ENCODE data around the gene CLDN18.

The CLDN18 gene

DNA sequence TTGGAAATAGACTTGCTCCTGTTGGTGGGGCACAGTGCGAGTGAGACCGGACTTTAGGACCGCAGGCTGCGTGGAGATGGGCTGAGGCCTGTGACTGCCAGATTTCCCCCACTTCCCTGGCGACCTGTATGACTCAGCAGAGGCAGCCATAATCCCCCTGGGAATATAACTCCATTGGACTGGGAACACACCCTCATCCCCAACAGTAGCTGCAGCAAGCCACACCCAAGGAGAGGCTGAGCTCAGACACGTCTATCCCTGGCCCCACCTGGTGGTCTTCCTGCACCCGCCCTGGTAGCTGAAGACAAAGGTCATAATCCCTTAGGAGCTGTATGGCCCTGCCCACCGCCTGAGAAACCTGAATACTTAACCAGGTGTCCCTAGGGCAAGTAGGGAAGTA is 62.8 kb downstream of the CLDN18 start:
- H3K9me3 ChIP-seq (ENCODE audit: low read depth, low read length), result no peaks in the 10 kb centered on the region
- no peak overlapping the region for H3K27ac ChIP-seq
- H3K4me3 ChIP-seq, result no peak overlapping the region
- no peak for DNase-seq (ENCODE audit: low read depth, low spot score)
- TF ChIP-seq EZH2 (IDR thresholded peaks at IDR 0.05) (no peak), FOXP2 (optimal IDR thresholded peaks at IDR 0.05; ENCODE audit: control extremely low read depth, extremely low read length, insufficient read depth) (no peak), POLR2AphosphoS5 (IDR thresholded peaks at IDR 0.05; ENCODE audit: borderline replicate concordance, low read depth, low read length) (no peak)
- peaks cover 3% of the 10 kb centered on the region; the same call in 1 of the 2 replicates for H3K36me3 ChIP-seq (ENCODE audit: insufficient read depth, low read length)
- no peak overlapping the region for H3K9ac ChIP-seq (ENCODE audit: insufficient read length)

DNA sequence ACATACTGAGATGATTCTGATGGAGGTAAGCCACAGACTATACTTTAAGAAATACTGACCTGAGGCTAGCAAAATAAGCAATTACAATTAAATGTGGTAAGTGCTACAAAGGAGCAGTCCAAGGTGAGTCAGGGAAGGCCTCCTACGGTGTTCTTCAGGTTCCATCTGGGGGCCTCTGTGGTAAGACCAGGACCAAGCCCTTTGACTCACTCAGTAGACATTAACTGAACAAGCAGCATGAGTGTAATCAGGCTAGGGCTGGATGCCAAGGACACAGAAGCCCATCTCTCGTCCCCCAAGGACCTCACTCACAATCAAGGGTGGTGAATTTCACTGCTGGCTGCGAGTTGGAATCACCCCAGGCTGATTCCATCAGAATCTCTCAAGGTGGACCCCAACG is 68.1 kb downstream of the CLDN18 start:
- Histone ChIP-seq H3K4me3 (no peak overlapping the region), H3K36me3 (ENCODE audit: insufficient read depth, low read length) (no peaks in the 10 kb centered on the region), H3K9me3 (ENCODE audit: low read depth, low read length) (no peaks in the 10 kb centered on the region), H3K27ac (no peak overlapping the region), H3K9ac (ENCODE audit: insufficient read length) (no peak overlapping the region)
- no peak for DNase-seq (ENCODE audit: low read depth, low spot score)
- TF ChIP-seq POLR2AphosphoS5 (IDR thresholded peaks at IDR 0.05; ENCODE audit: borderline replicate concordance, low read depth, low read length), result no peak
- no peak for TF ChIP-seq EZH2 (IDR thresholded peaks at IDR 0.05)
- TF ChIP-seq FOXP2 (optimal IDR thresholded peaks at IDR 0.05; ENCODE audit: control extremely low read depth, extremely low read length, insufficient read depth), result no peak

DNA sequence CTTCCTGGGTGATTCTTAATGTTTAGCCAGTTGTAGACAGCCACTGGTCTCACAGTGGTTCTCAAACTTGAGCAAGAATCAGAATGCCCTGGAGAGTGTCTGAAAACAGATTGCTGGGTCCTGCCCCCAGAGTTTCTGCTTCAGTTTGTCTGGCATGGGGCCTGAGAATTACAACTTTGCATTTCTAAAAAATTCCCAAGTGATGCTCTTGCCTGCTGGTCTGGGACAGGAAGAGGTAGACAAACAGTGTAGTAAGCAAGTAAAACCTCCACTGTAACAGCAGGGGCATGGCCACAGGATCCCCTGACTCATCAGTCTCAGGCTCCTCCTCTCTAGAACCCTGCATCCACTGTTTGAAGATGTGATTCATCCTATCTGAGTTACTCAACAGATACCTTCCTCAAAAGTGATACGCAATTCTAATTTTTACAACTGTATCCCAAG is 69.0 kb downstream of the CLDN18 start:
- TF ChIP-seq FOXP2 (optimal IDR thresholded peaks at IDR 0.05; ENCODE audit: control extremely low read depth, extremely low read length, insufficient read depth) (no peak), EZH2 (IDR thresholded peaks at IDR 0.05) (no peak), POLR2AphosphoS5 (IDR thresholded peaks at IDR 0.05; ENCODE audit: borderline replicate concordance, low read depth, low read length) (no peak)
- Histone ChIP-seq H3K27ac (no peak overlapping the region), H3K9me3 (ENCODE audit: low read depth, low read length) (no peaks in the 10 kb centered on the region), H3K4me3 (no peak overlapping the region), H3K36me3 (ENCODE audit: insufficient read depth, low read length) (no peaks in the 10 kb centered on the region; the same call in 1 of the 2 replicates), H3K9ac (ENCODE audit: insufficient read length) (no peak overlapping the region)
- no peak for DNase-seq (ENCODE audit: low read depth, low spot score)

DNA sequence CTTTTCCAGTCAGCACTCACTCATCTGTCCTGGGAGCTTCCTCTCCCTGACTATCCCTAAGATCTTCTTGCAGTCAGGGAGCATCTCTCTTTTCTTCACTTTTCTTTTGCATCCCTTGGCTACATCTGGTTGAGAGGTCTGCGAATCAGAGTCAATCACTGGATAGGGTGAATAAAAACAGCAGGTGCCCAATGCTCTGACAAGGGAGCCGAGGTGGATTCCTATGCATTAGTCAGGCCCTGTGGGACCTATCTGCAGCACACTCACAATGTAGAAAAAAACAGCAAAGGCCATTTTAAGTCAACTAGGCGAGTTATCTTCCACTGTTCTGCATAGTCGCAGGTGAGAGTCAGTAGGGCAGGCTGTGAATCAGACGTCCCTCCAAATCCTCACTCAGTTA is 69.9 kb downstream of the CLDN18 start:
- no peak overlapping the region for H3K27ac ChIP-seq
- peaks cover 6% of the 10 kb centered on the region; the same call in 1 of the 2 replicates for H3K36me3 ChIP-seq (ENCODE audit: insufficient read depth, low read length)
- H3K9me3 ChIP-seq (ENCODE audit: low read depth, low read length), result no peaks in the 10 kb centered on the region
- no peak overlapping the region for H3K4me3 ChIP-seq
- no peak overlapping the region for H3K9ac ChIP-seq (ENCODE audit: insufficient read length)
- no peak for DNase-seq (ENCODE audit: low read depth, low spot score)
- TF ChIP-seq FOXP2 (optimal IDR thresholded peaks at IDR 0.05; ENCODE audit: control extremely low read depth, extremely low read length, insufficient read depth), result no peak
- TF ChIP-seq EZH2 (IDR thresholded peaks at IDR 0.05), result no peak
- no peak for TF ChIP-seq POLR2AphosphoS5 (IDR thresholded peaks at IDR 0.05; ENCODE audit: borderline replicate concordance, low read depth, low read length)

DNA sequence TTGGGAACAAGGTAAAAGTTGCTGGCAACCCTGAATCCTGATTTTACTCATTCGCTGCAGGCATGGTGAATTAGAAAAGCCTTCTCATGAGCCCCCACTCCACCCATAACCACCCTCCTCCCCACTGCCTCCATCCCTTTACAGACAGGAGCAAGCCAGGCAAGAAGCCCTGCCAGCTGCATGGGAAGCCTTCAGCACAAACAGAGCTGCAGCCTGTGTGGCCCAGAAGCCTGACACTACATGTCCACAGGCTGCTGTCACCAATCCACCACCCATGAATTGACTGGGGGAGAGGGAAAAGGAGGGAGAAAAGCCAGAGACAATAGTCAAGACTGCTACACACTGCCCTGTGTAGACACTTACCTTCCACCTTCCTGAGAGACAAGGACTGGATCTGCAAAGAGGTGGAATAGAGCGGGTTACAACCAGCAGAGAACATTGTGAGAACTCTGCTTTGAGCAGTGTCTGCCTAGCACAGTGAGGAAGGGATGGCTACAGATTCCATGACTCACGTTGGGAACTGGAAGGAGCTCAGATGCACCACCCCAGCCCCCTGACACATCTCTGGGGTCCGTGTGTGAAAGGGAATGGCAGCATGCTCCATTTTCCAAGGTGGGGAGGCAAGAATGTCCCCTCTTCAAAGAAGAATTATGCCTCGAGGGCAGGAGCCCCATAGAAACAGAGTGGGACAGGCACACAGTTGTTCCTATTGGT is 71.6 kb downstream of the CLDN18 start:
- peaks cover 9% of the 10 kb centered on the region; the same call in 1 of the 2 replicates for H3K36me3 ChIP-seq (ENCODE audit: insufficient read depth, low read length)
- H3K27ac ChIP-seq, result no peak overlapping the region
- no peak for DNase-seq (ENCODE audit: low read depth, low spot score)
- no peak overlapping the region for H3K9ac ChIP-seq (ENCODE audit: insufficient read length)
- TF ChIP-seq EZH2 (IDR thresholded peaks at IDR 0.05) (no peak), POLR2AphosphoS5 (IDR thresholded peaks at IDR 0.05; ENCODE audit: borderline replicate concordance, low read depth, low read length) (no peak), FOXP2 (optimal IDR thresholded peaks at IDR 0.05; ENCODE audit: control extremely low read depth, extremely low read length, insufficient read depth) (no peak)
- H3K4me3 ChIP-seq, result no peak overlapping the region
- H3K9me3 ChIP-seq (ENCODE audit: low read depth, low read length), result no peaks in the 10 kb centered on the region

DNA sequence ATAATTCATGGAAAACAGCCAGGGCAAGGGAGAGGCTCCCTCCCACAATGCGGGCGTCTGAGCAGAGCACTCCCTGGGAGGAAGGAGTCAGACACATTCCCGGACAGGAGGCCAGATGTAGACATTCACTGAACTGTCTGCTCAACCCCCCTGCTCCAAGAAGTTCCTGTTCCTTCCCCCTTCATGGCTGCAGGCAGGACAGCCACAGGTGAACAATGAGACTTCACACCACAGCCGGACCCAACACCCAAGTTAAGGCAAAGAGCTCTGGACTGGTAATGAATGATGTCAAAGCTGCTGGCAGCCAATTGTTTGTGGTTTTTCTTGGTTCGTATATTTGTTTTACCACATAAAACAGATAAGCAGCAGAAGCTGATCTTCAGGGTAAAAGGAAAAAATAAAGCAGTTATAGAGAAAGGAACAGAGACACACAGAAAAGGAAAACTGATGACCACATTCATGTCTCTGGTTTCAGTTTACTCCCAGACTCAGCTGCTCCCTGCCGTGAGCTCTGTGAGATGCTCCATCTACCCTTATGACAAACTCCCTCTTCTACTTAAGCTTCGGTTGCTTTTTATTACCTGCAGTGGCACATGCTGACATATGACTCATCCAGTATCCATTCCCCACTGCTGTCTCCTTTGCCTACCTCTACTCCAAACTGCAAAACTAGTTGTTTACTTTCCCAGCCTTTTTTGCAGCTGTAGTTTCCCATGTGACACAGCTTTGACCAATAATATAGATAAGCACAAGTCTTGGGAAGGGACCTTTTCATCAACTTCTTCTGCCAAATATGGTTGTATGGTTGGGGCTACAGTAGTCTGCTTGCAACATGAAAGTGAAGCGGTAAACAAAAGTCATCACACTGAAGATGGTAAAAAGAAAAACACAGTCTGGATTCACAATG is 72.4 kb downstream of the CLDN18 start:
- no peak overlapping the region for H3K27ac ChIP-seq
- H3K9me3 ChIP-seq (ENCODE audit: low read depth, low read length), result no peaks in the 10 kb centered on the region
- H3K9ac ChIP-seq (ENCODE audit: insufficient read length), result no peak overlapping the region
- no peak for DNase-seq (ENCODE audit: low read depth, low spot score)
- no peak overlapping the region for H3K4me3 ChIP-seq
- no peak for TF ChIP-seq EZH2 (IDR thresholded peaks at IDR 0.05)
- no peak for TF ChIP-seq FOXP2 (optimal IDR thresholded peaks at IDR 0.05; ENCODE audit: control extremely low read depth, extremely low read length, insufficient read depth)
- no peak for TF ChIP-seq POLR2AphosphoS5 (IDR thresholded peaks at IDR 0.05; ENCODE audit: borderline replicate concordance, low read depth, low read length)
- H3K36me3 ChIP-seq (ENCODE audit: insufficient read depth, low read length), result peaks cover 17% of the 10 kb centered on the region

DNA sequence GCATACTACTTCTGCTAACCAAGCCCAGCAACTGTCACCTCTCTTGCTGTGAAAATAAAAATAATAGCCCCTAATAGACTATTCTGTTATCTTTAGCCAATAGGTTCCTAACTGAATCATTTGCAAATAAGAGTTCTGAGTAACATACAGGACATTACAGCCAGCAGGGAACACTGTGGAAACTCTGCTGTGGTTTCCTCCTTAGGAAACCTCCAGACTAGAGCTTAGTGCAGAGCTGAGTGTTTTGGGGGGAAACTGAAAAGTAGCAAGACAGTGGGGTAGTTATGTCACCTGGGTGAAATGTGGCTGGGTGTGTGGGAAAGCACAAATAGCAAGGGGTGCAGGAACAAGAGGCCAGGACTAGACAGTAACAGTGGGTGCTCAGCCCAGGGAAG is 73.0 kb downstream of the CLDN18 start:
- no peak for TF ChIP-seq POLR2AphosphoS5 (IDR thresholded peaks at IDR 0.05; ENCODE audit: borderline replicate concordance, low read depth, low read length)
- TF ChIP-seq EZH2 (IDR thresholded peaks at IDR 0.05), result no peak
- no peak for TF ChIP-seq FOXP2 (optimal IDR thresholded peaks at IDR 0.05; ENCODE audit: control extremely low read depth, extremely low read length, insufficient read depth)
- Histone ChIP-seq H3K9me3 (ENCODE audit: low read depth, low read length) (no peaks in the 10 kb centered on the region), H3K27ac (no peak overlapping the region), H3K4me3 (no peak overlapping the region), H3K36me3 (ENCODE audit: insufficient read depth, low read length) (peaks cover 24% of the 10 kb centered on the region), H3K9ac (ENCODE audit: insufficient read length) (no peak overlapping the region)
- DNase-seq (ENCODE audit: low read depth, low spot score), result no peak
